HS-27A (cell line): Measurements from ENCODE around the gene SLC25A14.

Experiments used
- DNase-seq: peaks from one replicate; pipeline ENCODE4 v3.0.0-alpha.2; 2012; ENCODE audit warnings: low read depth, missing footprints

Gene SLC25A14

DNA sequence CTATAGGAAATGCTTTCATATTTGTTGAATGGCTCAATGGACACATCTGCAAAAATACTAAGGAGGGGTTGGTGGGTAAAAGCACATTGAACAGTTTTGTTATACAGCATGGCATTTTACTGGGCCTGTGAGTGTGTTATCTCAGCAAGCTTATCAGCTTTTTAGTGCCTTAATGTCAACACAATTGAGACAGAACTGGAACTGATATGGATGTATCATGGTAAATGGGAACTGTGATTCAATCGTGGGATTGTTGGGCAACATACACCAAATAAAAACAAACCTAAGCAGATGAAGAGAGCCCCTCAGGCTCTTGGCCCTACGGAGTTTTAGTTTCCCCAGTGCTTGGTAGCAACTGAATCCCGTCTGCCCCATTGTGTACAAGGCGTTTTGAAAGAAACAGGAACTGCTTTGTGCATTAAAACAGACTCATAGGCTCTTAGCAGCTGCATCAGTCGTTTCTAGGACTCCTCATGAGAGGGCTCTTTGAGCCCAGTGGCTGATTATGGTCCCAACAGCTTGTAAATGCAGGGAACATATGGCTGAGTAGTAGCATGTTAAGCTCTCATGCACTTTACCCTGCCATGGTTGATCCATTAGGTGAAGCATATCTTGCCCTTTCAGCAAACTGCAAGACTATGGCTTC, 38.4 kb downstream of the SLC25A14 start:
- no peak for DNase-seq

DNA sequence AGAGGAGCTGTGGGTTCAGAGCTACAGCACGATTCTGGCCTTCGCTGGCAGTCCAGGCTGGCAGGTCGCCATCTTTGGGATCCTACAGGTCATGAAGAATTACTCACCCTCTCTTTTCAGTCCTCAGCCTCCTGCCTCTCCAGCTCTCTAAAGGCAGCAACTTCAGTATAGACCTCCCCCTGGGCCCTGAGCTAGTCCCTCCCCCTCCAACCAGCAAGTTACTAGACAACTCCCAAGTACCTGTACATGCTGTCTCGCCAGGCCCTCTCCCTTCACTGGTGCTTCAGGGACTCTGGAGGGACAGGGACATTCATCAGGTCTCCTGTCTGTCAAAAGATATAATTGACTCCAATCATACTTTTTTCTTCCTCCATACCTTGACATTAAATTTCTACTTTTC, 45.8 kb downstream of the SLC25A14 start, which contains the start of gene GPR119:
Gene GPR119, minus strand, starts transcription at position 155 of the 400 bp plus-strand sequence. CDS start 227 bp downstream, outside the sequence.
- no peak for DNase-seq

DNA sequence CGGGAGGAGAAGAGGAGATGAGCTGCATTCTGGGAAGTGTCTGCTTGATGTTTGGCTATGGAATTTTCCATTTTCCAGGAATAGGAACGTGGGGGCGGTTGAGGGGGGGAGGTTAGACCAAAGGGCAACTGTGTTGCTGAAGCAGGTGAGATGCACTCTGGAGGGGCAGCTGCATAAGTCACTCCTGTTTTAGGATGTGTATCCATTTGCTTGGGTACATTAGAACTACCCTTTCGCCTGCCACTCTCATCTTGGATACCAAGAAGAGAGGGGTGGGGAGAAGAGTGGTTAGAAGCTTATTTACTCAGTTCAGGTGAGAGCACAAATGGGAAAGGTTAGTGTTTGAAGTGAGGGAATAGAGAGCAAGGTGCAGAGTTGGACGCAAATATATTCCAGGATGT, 46.7 kb downstream of the SLC25A14 start:
- no peak for DNase-seq

DNA sequence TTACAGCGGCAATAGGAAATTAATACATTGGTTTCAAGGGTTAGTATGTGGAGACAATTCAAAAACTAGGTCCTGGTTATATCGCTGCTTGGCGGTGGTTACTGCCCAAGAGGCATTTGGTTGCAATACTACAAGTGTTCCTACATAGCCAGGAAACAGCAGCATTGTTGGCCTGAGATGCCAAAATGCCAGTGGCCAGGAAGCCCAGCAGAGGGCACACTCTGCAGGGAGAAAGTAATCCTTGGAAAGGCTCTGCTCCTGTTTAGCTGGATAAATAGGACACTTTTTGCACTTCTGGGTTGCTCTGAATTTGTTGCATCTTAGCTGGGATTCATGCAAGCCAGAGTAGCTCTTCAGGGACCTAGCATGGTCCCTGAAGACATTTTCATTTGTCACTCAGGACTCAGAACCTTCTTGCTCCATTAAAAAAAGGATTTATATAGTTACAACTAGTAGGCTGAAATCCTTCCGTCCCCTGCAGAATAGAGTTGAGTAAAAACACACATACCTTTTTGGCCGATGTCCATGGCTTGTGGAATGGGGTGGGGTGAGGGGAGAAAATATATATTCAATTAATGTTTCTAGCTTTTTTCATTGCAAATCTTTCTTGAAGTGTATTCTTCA, 53.8 kb downstream of the SLC25A14 start:
- no peak for DNase-seq

DNA sequence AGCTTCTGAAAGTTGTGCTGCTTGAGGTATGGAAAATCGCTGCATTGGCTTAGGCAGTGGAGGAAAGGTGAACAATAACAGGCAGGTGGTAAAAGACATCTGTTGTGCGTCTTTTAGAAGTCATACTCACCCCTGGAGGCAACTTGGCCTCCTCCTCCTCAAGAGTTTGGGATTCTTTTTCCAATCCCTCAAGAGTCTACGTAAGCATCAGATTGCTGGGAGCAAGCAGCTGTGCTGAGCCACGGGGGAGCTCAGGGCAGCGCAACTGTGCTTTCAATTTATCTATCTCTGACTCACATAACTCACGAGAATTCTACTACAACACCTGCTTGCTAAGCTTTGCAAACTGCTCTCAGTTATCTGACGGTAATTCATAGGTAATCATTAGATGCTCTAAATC, 55.6 kb downstream of the SLC25A14 start:
- DNase-seq: no peak

DNA sequence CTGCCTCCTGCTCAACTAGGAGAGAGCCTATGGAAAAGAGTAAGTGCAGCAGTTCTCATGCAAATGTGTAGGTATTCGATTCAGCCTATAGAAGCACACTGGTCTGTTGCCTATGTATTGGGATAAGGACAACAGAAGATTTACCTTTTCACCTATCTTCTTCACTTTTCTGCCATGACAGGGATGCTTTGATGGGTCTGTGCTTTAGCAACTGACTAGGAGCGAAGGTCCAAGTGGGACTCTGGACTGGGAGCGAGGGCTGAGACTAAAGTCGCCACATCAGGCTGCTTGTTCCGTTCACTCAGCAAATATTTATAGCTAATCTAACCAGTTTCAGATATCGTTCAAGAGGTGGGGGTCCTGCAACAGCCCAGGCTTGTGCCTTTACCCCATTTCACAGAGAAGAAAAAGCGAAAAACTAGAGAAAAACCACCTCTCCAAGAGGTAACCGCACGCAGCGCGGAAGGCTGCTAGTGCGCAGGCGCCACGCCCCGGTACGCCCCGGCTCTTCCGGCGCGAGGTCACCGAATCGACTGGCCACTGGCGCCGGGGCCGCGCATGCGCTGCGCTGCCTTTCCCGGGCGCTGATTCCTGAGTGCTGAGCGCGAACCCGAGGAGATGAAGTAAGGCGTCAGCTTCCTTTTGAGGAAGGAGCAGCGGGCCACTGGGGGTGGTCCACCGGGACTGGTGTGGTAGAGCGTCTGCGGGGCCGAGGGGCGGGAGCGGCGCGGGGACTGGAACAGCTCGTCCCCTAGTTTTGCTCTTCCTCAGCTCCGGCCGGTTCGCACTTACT, 61.9 kb downstream of the SLC25A14 start, which contains the start of gene RBMX2:
Gene RBMX2, plus strand, starts transcription at position 573 of the 793 bp plus-strand sequence. Its CDS starts 46 bp downstream, at position 619.
- DNase-seq: peak; percentile 41

DNA sequence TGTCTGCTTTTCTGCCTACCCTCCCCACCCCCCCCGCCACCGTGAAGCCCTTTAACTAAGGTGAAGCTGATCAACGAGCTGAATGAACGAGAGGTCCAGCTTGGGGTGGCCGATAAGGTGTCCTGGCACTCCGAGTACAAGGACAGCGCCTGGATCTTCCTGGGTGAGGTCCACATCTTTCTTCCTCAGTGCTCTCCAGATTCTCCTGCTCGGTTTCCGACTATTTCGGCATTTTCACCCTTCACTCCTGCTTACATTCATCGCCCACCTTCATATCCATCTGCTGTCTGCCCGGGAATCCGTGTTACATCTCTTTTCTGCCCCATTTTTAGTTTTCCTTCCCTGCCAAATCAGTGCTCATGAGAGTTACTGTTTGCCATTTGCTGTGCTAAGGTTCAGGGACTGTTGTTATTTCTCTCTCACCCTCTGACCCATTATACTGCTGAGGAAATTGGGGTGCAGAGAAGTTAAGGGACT, 62.5 kb downstream of the SLC25A14 start:
- no peak for DNase-seq

DNA sequence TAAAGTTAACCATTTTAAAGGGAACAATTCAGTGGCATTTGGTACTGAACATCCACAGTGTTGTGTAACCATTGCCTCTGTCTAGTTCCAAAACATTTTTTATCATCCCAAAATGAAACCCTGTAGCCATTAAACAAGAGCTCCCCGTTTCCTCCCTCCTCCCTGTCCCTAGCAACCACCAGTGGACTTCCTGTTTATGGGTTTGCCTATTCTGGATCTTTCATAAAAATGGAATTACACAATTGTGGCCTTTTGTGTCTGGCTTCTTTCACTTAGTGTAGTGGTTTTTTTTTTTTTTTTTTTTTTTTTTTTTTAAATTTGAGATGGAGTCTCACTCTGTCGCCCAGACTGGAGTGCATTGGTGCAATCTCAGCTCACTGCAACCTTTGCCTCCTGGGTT, 73.7 kb downstream of the SLC25A14 start:
- DNase-seq: no peak

DNA sequence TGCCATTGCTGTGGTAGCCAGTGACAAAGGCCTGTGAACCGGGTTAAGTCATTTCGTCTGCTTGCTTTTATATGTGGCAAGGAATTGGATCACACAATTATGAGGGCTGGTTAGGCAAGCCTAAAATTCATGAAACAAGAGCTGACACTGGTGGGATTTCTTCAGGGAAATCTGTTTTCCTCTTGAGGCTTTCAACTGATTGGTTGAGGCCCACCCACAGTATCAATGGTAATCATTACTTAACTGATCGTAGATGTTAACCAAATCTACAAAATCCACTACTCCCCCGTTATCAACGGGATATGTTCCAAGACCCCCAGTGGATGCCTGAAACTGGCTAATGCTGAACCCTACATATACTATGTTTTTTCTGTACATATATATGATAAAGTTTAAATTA, 75.1 kb downstream of the SLC25A14 start:
- DNase-seq: no peak

DNA sequence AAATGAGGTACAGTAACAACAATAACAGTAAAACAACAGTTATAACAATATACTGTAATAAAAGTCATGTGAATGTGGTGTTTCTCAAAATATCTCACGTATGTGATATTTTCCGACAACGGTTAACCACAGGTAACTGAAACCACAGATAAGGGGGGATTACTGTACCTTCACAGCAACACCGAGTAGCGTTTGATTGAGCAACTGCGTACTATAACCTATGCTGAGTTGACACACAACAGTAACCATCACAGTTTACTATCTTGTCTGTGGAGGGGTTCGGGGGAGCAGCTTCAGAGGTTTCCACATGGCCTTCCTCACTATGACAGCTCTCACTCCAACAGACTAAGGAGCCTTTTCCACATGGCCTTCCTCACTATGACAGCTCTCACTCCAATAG, 75.5 kb downstream of the SLC25A14 start:
- DNase-seq: no peak

DNA sequence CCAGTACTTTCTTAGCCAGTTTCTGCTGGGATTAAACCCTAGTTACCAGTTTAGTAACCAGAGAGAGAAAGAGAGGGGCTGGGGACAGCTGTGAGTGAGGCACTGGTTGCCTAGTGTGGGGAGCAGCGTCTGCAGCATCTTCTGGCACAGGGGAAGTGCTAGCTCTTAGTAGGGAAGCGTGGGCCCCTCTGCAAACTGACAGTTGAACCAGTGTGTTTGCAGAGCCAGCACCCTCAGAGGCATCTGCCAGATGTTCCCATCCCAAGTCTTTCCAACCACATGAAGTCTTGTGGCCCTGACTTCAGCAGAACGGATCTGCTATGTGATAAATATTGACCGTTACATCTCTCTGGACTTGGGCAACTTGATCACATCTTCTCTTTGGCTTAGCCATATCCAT, 77.1 kb downstream of the SLC25A14 start:
- DNase-seq: no peak

DNA sequence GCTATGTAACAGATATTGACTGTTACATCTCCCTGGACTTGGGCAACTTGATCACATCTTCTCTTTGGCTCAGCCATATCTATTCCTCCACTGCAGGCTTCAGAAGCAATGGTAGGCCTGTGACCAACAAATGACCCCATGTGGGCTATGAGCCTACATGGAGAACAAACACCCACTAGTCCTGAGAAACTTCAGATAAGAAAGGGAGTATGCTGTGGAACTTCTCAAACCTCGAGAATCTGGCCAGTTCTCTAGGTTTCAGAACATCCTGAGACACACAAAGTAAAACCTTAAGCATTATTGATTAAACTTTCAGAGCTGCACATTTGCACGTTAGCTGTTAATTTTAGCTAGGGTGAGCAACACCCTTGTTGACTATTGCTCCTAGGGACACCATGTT, 78.3 kb downstream of the SLC25A14 start:
- no peak for DNase-seq

DNA sequence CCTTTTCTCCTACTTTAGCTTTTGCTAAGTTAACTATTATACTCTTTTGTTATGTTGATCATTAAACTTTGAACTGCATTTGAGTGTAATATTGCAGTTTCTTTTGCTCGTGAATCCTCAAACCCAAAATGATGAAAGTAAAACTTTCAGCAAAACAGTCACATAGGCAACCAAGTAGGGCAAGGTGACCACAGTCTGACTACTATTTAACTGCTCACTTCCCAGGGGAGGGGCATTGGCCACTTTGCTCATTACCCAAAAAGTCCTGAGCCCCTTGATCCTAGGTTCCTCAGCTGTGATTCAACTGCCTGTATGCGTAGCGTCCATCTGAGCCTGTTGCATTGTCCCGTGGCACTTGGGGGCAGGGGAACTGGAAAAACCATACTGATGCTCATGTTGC, 79.0 kb downstream of the SLC25A14 start:
- no peak for DNase-seq

DNA sequence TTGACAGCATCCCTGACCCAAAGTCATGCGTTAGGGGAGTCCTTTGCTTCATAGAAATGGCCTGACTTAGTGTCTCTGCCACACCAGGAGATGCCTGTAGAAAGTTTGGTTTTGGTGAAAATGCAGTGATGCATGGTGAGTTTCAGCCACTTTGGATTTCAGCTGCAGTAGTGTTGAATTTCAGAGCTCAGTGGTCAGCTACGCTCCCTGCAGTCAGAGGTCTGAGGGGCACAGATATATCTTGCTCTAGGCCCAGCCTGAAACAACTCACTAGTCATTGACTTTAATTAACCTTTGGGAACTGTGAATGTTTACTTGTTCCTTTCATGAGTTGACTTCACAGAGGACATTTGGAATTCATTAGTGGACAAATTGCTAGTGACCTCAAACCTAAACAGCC, 79.5 kb downstream of the SLC25A14 start:
- DNase-seq: no peak
